Heart right ventricle (tissue), 16 donors: Measurements from ENCODE around the gene MFNG. TPM values are rescaled to one million over a fixed set of nuclear protein-coding genes. Genes with fewer than 3 reads are reported as not detected.
"Not testable (repeated sequence)": the region's sequence is repeated elsewhere in the genome, so short reads cannot be mapped to it uniquely, and the experiment has no call there.

Source experiments
- ATAC-seq, 8 donors: fragments of 200-7000 bp; cut with Tn5 transposase; one replicate each; pipeline ENCODE4 v1.9.1; 2020; ENCODE audit warnings: mild to moderate bottlenecking in 8 of 8, moderate library complexity in 8 of 8, moderate number of reproducible peaks in 1 of 8
- DNase-seq, 2 donors: peaks; one replicate each; pipeline ENCODE4 v3.0.0-alpha.2; 2020
- H3K27ac ChIP-seq, 10 donors: fragments of 200-600 bp; sonication (generic) in 2 of 10; one replicate each; pipeline versions ENCODE4 v1.5.0 to v1.8.0; 2020 to 2022; ENCODE audit warnings: mild to moderate bottlenecking in 3 of 10
- H3K27me3 ChIP-seq, 7 donors: fragments of 200-600 bp; one replicate each; pipeline ENCODE4 v1.8.0; 2021 to 2022; ENCODE audit warnings: mild to moderate bottlenecking in 2 of 7
- H3K36me3 ChIP-seq, 9 donors: fragments of 200-600 bp; sonication (generic) in 1 of 9; one replicate each; pipeline versions ENCODE4 v1.5.0 to v1.8.0; 2020 to 2022; ENCODE audit warnings: mild to moderate bottlenecking in 2 of 9
- H3K4me1 ChIP-seq, 9 donors: fragments of 200-600 bp; sonication (generic) in 1 of 9; one replicate each; pipeline versions ENCODE4 v1.5.0 to v1.8.0; 2020 to 2022; ENCODE audit warnings: mild to moderate bottlenecking in 4 of 9
- H3K4me3 ChIP-seq, 10 donors: fragments of 200-600 bp; sonication (generic) in 2 of 10; one replicate each; pipeline versions ENCODE4 v1.5.0 to v1.8.0; 2020 to 2022; ENCODE audit warnings: mild to moderate bottlenecking in 7 of 10, moderate library complexity in 2 of 10
- H3K9me3 ChIP-seq, 11 donors: fragments of 200-600 bp in 10 of 11; sonication (generic) in 2 of 11; one replicate each; pipeline versions ENCODE4 v1.5.0 to v1.8.0; 2013 to 2022; ENCODE audit warnings: mild to moderate bottlenecking in 2 of 11, control low read depth in 1 of 11, moderate library complexity in 1 of 11
- CTCF ChIP-seq, 9 donors: fragments of 200-600 bp; sonication (generic) in 2 of 9; IDR thresholded peaks; one replicate each; pipeline versions ENCODE4 v1.5.0 to v1.8.0; 2021 to 2022; ENCODE audit warnings: antibody characterized with exemption in 9 of 9, mild to moderate bottlenecking in 5 of 9, moderate library complexity in 1 of 9
- WGBS, 2 donors: extraction: QIAGEN DNeasy Blood & Tissue Kit; methylation state at CpG; one replicate each; pipeline ENCODE4 v1.1.7; 2013; ENCODE audit warnings: inconsistent platforms in 1 of 2; 5-methylcytosine and 5-hydroxymethylcytosine counted together
- intact Hi-C, 10 donors: fragments of 100-400 bp; cut with DNase I; formaldehyde crosslinking; loops; one replicate each; pipeline versions ENCODE4 v1.11.1 to v1.14.2; 2022
- polyA plus RNA-seq, 2 donors: library from polyadenylated mRNA; stranded (reverse); fragments of 200-250 nt; gene quantifications; one replicate each; pipeline ENCODE4 v1.2.3, GENCODE V29; 2013
- total RNA-seq, 10 donors: library from RNA; stranded (reverse); fragmentation: NEBNext Ultra II Directional in 3 of 10; extraction: Animal tissue kit (Norgen Biotek cat#: 25700) in 3 of 10; gene quantifications; one replicate each; pipeline versions ENCODE4 v1.2.1 to v1.2.4, GENCODE V29; 2021 to 2023
- donor health status: Arrhythmogenic right ventricular cardiomyopathy.
- donor health status: ischemic (EF 13 %, LVEDD 7.1; RV severe dilation, severe dysfunction).
- donor health status: healthy with polysubstance abuse.
- donor health status: DM: no; HTN: yes; CAD: no.
- donor health status: DM: no; HTN: no; CAD: no.
- donor health status: ischemic (EF 25% LVEDD 6.9; RV normal size, moderate dysfunction).
- donor health status: ischemic (EF 25% LVEDD 5.7; RV mildly dilated, moderate dysfunction).
- donor health status: healthy.
- donor health status: DM: yes; HTN: yes; CAD: no.
- donor health status: Ischemic cardiomyopathy.
- donor health status: ischemic (EF 35%, LVEDD 5.7; RV mildly dilated, moderate dysfunction).
- donor health status: nonischemic (EF 11% LVEDD 7.7; RV severe dilation, severe dysfunction).
- donor health status: DM: yes; HTN: yes; CAD: no.
- donor health status: PGD.
- donor health status: ischemic (EF 29% LVEDD 5.4; RV normal size, mild dysfunction).
- donor health status: nonischemic (EF 23%, LVEDD 6.1; RV moderate dilation, normal function).

The MFNG gene
- total and polyA plus RNA-seq, 12 donors, result 5.1 to 19.4 (median 8.8) TPM

GRCh38 chr22:37470087-37470445 is 16.1 kb downstream of the MFNG start:
- ATAC-seq, result no peak
- Histone ChIP-seq H3K36me3 (peaks cover 0 to 77% (median 0%) of the 10 kb centered on the region in 9 donors), H3K4me1 (no peaks in the 10 kb centered on the region), H3K9me3 (no peaks in the 10 kb centered on the region), H3K27ac (no peak overlapping the region), H3K27me3 (peaks cover 0 to 41% (median 23%) of the 10 kb centered on the region in 7 donors), H3K4me3 (no peak overlapping the region)
- intact Hi-C loops, result no loop called here
- DNase-seq, result no peak
- 75 to 76% methylated on average over 5 of the region's 5 CpGs for WGBS, 2 donors
- no peak for TF ChIP-seq CTCF (IDR thresholded peaks at IDR 0.05)

GRCh38 chr22:37469416-37470086 is 16.6 kb downstream of the MFNG start:
- Histone ChIP-seq H3K36me3 (peaks cover 0 to 72% (median 0%) of the 10 kb centered on the region in 9 donors), H3K9me3 (no peaks in the 10 kb centered on the region), H3K4me3 (no peak overlapping the region), H3K4me1 (peaks cover 0 to under 1% (median 0%) of the 10 kb centered on the region in 9 donors), H3K27ac (no peak overlapping the region), H3K27me3 (peaks cover 0 to 38% (median 22%) of the 10 kb centered on the region in 7 donors)
- no peak for TF ChIP-seq CTCF (IDR thresholded peaks at IDR 0.05)
- DNase-seq, result no peak
- 74 to 80% methylated on average over 8 of the region's 8 CpGs for WGBS, 2 donors
- peak in 1 of 8 donors; percentile 24 for ATAC-seq
- intact Hi-C loops, result loop anchor here in 1 of 10 donors (10.0 kb wide), 1 partner anchor 405 kb away; no protein-coding TSS in a partner anchor

GRCh38 chr22:37468201-37468695 is 17.9 kb downstream of the MFNG start:
- not testable (repeated sequence) for H3K4me1 ChIP-seq, H3K4me3 ChIP-seq, H3K9me3 ChIP-seq, H3K27ac ChIP-seq, DNase-seq, ATAC-seq
- Histone ChIP-seq H3K27me3 (peaks cover 0 to 34% (median 19%) of the 10 kb centered on the region in 7 donors), H3K36me3 (peaks cover 0 to 59% (median 0%) of the 10 kb centered on the region in 9 donors)
- 92% methylated on average over 14 of the region's 14 CpGs for WGBS, 2 donors
- intact Hi-C loops, result loop anchor here in 1 of 10 donors (10.0 kb wide), 1 partner anchor 403 kb away; no protein-coding TSS in a partner anchor

GRCh38 chr22:37467391-37467955 is 18.7 kb downstream of the MFNG start:
- intact Hi-C loops, result loop anchor here in 1 of 10 donors (10.0 kb wide), 1 partner anchor 403 kb away; no protein-coding TSS in a partner anchor
- Histone ChIP-seq H3K4me1 (peaks cover 0 to 7% (median 0%) of the 10 kb centered on the region in 9 donors), H3K4me3 (no peak overlapping the region), H3K9me3 (no peaks in the 10 kb centered on the region), H3K27me3 (peaks cover 0 to 27% (median 11%) of the 10 kb centered on the region in 7 donors), H3K36me3 (peaks cover 0 to 53% (median 0%) of the 10 kb centered on the region in 9 donors), H3K27ac (no peak overlapping the region)
- TF ChIP-seq CTCF (IDR thresholded peaks at IDR 0.05), result no peak
- 53 to 59% methylated on average over 14 of the region's 14 CpGs for WGBS, 2 donors
- no peak for DNase-seq
- peak in 1 of 8 donors; percentile 11 for ATAC-seq
